Cardiac fibroblast (primary cell): ENCODE measurements around the gene UBE2Z.
A peak's percentile ranks its signal among the peaks of the same experiment; 100 is the strongest.

Experiments used
- DNase-seq, 2 donors: peaks; one replicate each; pipeline versions ENCODE4 v3.0.0 to v3.0.0-alpha.2; 2010; ENCODE audit warnings: low read depth in 2 of 2
- H3K4me3 ChIP-seq, 2 donors: replicated peaks in 1 of 2; 1 replicate in 1 of 2; 2 replicates in 1 of 2; pipeline ENCODE4 v1.5.1; 2011; ENCODE audit warnings: low read depth in 2 of 2, low read length in 2 of 2, mild to moderate bottlenecking in 2 of 2, moderate library complexity in 1 of 2
- TF ChIP-seq, protein P1 (sequence below): IDR thresholded peaks from one replicate; pipeline ENCODE4 v1.5.1; 2011; ENCODE audit warnings: low read depth, mild to moderate bottlenecking, low read length, inconsistent platforms

UBE2Z gene

DNA sequence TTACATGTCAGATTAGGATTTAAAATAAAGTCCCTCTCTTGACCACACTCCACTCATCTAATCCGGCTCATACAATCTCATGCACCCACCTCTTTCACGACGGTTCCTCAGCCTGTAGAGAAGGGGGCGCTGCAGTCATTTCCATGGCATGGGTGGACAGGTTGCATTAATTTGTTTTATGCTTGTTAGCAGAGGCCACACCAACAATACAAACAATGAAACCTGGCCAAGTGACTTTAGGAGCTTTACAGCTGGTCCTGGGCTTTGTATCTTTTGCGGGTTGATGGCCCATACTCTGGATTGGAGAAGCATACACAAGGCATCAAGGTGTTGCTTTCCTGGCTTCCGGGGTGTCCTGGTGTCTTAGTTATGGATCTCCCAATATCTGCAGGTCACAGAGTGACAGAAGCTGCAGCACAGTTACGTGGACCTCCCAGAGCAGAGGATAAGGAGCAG is 46.1 kb downstream of the UBE2Z start:
- peak; percentile 73 to 80 for DNase-seq
- TF ChIP-seq, protein P1, sequence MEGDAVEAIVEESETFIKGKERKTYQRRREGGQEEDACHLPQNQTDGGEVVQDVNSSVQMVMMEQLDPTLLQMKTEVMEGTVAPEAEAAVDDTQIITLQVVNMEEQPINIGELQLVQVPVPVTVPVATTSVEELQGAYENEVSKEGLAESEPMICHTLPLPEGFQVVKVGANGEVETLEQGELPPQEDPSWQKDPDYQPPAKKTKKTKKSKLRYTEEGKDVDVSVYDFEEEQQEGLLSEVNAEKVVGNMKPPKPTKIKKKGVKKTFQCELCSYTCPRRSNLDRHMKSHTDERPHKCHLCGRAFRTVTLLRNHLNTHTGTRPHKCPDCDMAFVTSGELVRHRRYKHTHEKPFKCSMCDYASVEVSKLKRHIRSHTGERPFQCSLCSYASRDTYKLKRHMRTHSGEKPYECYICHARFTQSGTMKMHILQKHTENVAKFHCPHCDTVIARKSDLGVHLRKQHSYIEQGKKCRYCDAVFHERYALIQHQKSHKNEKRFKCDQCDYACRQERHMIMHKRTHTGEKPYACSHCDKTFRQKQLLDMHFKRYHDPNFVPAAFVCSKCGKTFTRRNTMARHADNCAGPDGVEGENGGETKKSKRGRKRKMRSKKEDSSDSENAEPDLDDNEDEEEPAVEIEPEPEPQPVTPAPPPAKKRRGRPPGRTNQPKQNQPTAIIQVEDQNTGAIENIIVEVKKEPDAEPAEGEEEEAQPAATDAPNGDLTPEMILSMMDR, result peak; percentile 86
- no peak overlapping the region for H3K4me3 ChIP-seq

DNA sequence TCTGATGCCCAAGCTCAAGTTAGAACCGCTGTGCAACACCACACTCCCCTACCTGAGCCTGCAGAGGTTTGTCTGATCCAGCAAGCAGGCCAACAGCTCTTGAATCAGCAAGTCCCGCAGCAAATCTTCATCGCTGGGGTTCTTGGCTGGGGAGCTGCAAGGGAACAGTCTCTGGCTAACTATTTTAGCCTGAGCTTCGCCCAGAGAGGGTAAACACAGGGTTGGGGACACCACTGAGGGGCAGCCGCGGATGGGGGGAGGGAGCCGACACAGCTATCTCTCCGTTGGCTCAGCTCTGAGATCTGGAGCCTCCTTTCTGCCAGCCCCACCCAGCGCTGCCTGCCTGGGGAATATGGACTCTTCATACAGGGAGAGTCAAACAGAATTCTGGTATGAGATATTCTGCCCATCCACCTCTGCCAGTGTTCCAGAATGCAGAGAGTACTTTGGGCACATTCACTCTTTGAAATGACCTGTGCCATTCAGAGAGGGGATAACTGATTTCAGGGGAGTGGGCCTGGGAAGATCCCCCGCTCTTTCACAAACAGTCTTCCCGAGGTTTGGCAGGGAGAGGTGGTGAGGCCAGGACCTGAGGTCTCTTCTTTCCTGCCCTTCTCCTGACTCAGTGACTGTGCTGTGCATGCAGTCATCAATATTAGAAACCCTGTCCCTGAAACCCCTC is 52.8 kb downstream of the UBE2Z start:
- no peak overlapping the region for H3K4me3 ChIP-seq
- TF ChIP-seq, protein P1, result no peak
- no peak for DNase-seq

DNA sequence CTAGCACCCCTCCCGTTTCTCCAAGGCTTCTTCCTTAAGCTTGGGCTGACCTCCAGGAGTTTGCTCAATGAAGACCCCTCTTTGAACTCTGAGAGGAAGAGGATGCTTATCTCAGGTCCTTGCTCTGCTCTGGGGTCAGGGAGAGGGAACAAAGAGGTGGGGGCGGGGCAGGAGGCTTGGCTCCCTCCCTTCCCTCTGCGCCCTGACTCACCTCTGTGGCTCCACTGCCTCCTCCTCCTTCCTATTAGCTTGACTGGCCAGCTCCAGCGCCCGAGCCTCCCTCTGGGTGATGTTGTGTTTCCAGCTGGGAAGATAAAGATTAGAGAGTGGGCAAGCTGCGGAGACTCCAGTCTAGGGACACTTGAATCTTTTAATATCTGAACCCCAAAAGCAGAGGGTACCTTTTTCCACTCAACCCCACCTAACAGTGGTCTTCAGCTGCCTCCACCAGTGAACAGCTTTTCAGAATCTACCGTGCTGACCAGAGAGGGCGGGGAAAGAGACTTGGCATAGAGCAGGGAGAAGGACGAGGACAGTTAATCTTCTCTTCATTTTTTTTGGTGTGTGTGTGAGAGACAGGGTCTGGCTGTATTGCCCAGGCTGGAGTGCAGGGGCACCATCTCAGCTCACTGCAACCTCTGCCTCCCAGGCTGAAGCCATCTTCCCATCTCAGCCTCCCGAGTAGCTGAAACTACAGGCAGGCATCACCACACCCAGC is 53.5 kb downstream of the UBE2Z start:
- peak; percentile 55 to 68 for DNase-seq
- TF ChIP-seq, protein P1, result no peak
- H3K4me3 ChIP-seq, result no peak overlapping the region

DNA sequence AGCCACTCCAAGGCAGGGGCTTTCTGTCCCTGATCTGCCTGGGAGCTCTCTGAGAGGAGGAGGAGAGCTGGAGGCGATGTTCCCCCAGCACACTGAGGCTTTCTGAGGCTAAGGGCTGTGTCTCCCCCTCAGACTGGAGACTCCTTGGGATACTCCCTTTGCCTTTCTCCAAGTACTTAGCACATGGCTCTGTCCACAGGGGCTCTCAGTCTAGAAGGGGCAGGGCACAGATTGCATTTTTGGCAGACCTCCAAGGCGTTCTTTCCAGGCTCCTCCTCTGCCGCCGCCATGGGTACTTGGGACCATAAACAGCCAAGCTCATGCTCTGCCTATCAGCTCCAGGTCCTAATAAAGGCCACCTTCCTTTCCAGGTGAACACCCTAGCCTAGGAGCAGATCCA is 62.0 kb downstream of the UBE2Z start:
- no peak overlapping the region for H3K4me3 ChIP-seq
- TF ChIP-seq, protein P1, result no peak
- DNase-seq, result peak; percentile 21 to 69

DNA sequence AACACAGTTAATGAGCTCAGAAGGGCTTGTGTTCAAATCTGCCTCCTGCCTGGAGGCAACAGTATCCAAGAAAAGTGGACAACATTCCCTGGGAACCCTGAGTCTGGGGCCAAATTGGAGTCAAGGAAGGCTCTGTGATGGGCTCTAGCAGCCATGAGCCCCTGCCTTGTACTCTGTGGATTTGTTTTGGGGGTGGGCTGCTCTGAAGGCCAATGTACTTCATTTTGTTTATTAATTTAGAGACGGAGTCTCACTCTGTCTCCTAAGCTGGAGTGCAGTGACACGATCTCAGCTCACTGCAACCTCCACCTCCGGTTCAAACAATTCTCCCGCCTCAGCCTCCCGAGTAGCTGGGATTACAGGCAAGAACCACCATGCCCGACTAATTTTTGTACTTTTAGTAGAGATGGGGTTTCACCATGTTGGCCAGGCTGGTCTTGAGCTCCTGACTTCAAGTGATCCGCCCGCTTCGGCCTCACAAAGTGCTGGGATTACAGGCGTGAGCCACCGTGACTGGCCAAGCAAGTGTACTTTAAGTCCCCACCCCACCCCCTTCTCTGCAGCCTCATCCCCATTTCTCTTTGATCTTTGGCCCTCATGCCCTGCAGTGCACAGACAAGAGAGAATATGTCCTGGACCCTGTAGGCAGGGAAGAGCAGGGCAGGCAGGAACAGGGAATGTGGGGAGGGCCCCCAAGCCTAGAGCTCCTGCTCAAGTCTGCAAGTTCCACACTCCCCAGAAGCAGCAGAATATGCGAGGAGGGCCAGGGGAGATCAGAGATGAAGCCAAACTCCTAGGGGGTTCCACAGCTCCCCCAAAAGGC is 62.9 kb downstream of the UBE2Z start:
- no peak for DNase-seq
- H3K4me3 ChIP-seq, result no peak overlapping the region
- TF ChIP-seq, protein P1, result no peak

DNA sequence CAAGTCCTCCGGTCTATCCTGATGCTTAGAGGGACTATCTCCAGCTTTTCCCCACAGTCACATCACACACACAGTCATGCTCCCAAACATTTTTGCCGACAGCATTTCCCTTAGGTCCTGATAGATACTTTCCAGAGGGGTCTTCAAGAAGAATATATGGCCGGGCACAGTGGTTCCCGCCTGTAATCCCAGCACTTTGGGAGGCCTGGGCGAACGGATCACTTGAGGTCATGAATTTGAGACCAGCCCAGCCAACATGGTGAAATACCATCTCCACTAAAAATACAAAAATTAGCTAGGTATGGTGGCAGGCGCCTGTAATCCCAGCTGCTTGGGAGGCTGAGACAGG is 64.5 kb downstream of the UBE2Z start:
- DNase-seq, result no peak
- TF ChIP-seq, protein P1, result no peak
- no peak overlapping the region for H3K4me3 ChIP-seq
